HG03432 (cell line): Measurements from ENCODE around the gene VIT.
"Not testable (repeated sequence)": the region's sequence is repeated elsewhere in the genome, so short reads cannot be mapped to it uniquely, and the experiment has no call there.

Source experiments
- ATAC-seq: cut with Tn5 transposase; IDR thresholded peaks from one replicate; pipeline ENCODE4 v1.9.1; 2021; ENCODE audit warnings: mild to moderate bottlenecking, moderate library complexity; ENCODE audit not compliant: unreplicated experiment

VIT gene

DNA sequence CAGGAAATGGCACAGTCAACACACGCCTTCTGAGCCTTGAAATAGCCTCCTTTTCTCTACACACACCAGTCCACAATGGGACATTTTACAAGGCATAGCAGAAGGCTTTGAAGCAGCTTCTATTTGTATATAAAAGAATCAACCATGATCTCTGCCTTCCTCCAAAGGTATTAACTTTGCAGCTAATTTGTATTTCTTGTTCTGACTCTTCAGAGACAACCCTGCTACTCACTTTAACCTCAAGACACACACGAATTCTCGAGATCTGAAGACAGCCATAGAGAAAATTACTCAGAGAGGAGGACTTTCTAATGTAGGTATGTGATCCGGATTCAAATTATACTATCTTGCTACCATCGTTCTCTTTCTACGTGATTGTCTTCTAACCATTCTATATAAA is 104.6 kb downstream of the VIT start:
- ATAC-seq: no peak

DNA sequence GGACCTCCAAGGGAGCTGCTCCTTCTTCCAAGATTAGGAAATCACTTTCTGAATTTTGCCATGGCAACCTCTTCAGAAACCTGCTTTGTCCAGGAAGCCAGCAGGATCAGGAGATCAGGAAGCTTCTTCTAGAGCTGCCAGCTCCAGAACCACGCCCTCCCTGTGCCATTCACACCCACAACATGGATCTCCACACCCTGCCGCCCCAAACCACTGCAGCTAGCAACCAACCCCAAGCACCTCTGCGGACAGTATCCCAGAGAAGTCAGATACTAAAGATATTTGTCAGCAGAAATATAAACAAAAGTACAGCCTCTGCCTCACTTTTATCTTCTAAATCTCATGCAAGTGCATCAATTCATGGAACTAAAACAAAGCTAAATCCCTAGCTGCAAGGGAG is 106.4 kb downstream of the VIT start:
- no peak for ATAC-seq

DNA sequence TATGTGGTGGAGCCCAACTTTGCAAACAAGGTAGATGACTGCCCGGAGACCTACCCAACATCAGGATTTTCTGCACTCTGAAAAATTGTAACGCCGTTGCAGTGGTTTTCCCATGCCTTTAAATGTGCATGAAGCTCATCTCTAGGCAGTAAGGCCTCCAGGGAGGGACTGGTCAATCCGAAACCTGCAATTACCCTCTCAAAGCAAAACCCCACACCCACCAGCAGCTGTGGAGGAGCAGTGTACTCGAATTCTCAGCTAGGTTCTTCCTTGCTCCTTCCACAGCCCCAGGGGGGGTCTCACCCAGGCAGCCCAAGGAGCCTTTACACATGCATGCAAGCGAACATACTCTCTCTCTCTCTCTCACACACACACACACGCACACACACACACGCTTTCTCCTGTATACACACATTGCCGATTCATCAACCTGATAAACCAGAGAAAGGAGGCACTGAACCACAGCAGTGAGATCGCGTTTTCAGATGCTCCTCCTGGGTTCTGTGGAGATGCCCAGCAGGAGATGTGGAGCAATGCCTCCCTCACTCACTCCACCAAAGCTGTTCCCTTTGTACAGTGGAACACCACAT is 109.2 kb downstream of the VIT start:
- ATAC-seq: no peak

DNA sequence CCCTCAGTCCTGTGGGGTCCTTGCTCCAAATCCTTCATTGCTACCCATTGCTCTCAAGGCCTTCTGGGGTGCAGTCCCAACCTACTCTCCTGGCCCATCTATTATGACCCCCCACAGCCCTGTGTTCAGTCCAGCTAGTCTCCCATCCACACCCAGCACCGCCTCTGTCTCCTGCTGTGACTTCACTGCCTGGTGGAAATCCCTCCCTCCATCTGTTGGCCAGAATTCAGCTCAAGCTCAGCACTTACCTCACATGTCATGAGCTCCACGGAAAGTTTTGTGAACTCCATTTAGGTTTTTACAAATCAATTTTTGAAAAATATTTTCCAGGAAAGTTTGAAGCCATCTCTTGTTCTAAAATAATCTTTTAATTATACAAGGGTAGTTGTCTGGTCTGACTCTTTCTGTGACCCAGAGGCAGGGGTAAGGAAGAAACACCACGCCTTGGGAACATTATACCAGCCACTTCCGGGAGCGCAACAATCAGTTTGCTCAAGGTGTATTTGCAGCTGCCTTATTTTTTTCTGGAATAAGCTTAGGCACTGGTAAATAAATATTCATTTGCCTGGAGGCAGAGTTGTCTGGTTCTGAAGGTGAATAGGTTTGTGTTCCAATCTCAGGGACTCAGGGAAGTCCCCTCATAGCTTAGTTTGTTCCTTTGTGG is 110.8 kb downstream of the VIT start:
- ATAC-seq: no peak

DNA sequence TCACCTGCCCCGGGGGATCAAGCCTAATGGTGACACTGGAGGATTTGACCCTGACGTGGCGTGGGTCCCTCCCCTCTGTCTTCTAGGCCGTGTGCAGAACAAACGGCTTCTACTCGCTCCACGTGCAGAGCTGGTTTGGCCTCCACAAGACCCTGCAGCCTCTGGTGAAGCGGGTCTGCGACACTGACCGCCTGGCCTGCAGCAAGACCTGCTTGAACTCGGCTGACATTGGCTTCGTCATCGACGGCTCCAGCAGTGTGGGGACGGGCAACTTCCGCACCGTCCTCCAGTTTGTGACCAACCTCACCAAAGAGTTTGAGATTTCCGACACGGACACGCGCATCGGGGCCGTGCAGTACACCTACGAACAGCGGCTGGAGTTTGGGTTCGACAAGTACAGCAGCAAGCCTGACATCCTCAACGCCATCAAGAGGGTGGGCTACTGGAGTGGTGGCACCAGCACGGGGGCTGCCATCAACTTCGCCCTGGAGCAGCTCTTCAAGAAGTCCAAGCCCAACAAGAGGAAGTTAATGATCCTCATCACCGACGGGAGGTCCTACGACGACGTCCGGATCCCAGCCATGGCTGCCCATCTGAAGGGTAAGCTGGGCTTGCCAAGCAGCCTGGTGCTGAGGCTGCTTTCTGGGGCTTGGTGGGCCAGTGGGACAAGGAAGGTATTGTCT is 112.0 kb downstream of the VIT start:
- no peak for ATAC-seq

DNA sequence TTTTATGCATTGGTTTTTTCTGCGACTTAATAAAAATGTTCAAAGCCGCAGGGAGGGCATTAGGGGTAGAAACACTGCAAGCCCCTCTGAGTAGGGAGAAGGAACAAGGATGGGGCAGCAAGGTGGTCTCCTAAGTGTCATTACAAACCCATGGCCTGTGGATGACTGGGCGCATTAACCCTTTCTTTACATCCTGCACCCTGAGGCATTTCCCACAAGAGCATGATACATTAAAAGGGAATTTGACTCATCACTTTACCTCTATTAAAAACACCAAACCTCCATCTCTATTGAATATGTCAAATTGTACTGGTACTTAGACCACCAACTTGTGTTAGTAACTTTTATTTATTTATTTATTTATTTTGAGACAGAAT is 112.5 kb downstream of the VIT start:
- no peak for ATAC-seq

DNA sequence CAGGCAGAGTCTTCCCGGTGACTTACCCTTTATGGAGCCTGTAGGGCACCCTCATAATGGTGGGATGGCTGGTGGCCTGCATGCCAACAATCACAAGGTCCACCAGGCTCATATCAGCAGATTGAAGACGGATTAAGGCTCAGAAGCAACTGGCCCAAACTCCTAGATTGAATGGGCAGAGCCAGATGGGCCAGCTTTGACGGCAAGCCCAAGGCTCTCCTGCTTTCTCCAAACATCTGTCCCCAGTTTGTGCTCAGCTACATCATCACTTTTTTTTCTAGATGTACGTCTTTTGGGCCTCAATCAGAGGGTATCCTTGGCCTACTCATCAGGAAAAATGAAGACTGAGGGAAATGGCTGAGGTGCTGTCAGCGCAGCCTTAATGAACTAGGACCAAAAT is 114.6 kb downstream of the VIT start:
- no peak for ATAC-seq

DNA sequence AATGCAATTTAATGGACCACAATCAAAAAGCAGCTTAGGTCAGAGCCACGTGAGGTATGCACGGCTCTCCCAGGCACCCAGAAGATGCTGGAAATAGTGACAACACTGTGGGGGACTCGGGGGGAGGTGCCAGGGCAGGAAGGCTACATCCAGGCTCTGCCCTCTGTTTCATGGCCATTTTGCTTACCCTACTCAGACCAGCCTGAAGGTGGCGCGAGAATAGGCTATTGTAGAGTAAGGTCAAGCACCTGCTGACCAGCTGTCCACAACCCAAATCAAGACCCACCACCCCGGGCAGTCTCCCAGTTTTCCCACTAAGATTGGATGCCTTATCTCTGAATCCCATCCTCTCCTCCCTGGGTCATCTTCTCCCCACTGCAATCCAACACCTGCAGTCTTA is 115.7 kb downstream of the VIT start:
- ATAC-seq: no peak

DNA sequence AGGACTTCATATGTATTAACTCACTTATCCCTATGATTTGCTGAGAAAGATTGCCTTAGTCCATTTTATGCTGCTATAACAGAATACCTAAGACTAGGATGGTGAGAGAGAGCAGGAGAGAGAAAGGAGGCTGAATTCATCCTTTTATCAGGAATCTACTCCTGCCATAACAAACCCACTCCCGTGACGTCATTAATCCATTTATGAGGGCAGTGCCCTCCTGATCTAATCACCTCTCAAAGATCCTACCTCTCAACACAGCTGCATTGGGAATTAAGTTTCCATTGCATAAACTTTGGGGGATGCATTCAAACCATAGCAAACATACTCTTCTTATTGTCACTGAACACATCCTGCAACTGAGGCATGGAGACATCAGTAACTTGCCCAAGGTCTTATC is 122.0 kb downstream of the VIT start:
- no peak for ATAC-seq

DNA sequence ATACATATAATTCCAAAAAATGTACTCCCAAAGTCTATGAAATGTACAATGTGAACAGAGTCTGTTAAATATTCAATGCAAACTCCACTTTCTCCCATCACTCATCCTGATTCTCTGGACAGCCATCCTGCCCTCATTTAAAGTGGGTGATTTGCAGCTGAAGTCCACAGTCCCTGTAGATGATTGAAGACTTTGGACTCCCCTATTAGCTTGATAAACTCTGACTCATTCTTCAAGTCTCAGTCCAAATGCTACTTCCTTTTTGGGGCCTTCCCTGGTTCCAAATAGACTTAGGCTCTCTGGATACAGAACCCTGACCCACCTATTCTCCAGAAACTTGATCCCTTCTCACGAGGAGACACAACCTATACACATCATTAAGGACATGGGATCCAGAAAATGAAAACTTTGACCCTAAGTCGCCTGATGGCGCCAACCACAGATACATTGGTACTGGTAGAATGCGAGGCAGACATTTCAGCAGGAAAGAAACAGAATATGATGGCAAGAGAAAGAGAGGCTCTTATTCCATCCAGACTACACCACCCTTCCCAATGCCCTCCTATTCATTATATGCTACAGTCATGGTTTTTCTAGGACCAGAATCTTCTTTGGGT is 122.7 kb downstream of the VIT start:
- no peak for ATAC-seq

DNA sequence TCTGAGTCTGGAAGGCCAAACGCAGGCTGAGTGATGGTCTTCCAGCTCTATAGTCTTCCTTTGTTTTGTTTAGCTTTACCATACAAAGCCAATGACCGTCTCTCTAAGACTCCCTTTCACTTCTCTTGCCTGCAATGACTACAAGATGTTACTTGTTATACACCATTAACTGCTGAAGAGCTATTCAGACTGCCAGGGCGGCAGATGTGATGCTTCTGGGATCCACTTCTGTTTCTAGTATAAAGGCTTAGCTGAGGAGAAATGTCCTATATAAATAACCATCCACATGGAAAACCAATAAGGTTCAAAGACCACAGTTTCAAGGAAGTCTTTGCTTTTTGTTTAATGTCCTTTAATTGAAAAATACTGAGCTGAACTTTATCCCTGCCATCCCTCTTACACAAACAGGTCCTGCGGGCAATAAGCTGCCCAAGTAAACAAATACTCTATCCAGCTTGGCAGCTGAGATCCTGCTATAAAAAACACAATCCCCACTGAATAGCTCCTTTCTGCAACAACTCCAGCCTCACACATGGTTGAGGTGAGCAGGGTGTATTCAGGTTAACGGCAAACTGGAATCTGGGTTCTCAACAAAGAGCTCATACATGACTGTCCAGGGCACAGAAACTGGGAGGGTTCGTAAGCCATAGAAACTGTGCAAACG is 124.6 kb downstream of the VIT start:
- ATAC-seq: no peak

DNA sequence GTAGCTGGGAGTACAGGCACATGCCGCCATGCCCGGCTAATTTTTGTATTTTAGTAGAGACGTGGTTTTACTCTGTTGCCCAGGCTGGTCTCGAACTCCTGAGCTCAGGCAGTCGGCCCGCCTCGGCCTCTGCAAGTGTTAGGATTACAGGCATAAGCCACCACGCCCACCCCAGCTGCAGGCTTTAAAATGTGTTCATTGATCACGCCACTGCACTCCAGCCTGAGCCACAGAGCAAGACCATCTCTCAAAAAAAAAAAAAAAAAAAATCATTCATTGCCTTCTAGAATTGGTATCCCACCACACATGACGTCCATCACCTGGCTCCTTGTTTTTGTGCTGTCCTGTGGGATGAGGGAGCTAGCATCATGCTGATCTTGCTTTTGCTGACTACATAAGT is 127.4 kb downstream of the VIT start:
- no peak for ATAC-seq

DNA sequence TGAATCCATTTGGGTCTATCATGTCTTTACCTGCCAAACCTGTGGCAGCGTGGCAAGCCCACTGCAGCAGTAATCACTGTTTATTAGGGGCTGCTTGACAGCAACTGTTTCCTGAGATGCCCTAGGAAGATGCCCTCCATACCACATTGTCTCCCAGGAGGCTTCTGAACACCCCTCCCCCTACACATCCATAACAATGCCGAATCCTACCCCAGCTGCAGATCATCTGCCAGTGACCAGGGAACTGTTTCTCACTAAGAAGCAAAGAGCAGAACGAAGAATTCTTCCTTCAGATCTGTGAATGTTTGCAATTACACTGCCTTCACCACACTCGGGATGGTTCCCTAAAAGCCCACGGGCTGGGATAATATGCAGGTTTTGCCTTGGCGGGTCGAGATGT is 127.8 kb downstream of the VIT start:
- no peak for ATAC-seq

DNA sequence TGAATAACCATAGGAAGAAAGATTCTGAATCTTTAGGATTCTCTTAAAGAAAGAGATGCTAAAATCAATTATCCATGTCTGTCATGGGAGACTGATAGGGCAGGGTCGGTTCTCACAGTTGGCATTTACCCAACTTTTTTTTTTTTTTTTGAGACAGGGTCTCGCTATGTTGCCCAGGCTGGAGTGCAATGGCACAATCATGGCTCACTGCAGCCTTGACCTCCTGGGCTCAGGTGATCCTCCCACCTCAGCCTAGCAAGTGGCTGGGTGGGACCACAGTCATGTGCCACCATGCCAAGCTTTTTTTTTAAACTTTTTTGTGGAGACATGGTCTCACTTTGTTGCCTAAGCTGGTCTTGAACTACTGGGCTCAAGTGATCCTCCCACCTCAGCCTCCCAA is 128.2 kb downstream of the VIT start:
- ATAC-seq: not testable (repeated sequence)

DNA sequence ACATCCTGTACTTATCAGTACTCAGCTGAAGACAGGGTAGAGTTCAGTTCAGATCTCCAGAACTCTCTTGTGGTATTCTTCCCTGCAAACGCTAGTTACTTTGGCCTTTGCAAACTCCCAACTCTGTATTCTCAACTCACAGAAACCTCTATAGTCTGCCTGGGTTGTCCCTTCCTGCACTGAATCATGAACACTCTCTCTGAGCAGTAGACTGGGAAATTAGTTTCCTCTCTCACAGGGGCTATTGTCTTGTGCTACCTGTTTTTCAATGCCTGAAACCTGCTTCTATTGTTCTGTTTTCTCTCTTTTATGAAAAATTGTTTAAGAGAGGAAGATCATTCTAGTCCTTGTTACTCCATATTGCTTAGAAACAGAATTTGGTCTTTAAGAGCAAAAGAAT is 134.7 kb downstream of the VIT start:
- no peak for ATAC-seq

DNA sequence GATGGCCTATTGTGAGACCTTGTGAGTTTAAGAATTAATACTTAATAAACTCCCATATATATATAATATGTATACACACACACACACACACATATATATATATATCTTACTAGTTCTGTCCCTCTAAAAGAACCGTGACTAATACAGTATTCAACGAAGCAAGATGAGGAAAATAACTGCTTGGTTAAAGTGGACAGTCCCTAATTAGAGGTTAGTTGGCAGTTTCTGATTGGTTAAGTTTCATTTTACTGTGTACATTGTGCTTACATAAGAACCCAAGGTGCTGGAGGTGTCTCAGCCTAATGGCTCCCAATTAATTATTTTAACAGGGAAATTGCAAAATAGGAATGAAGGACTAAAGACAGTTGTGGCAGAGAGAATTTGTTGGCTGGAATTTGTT is 137.7 kb downstream of the VIT start:
- no peak for ATAC-seq

DNA sequence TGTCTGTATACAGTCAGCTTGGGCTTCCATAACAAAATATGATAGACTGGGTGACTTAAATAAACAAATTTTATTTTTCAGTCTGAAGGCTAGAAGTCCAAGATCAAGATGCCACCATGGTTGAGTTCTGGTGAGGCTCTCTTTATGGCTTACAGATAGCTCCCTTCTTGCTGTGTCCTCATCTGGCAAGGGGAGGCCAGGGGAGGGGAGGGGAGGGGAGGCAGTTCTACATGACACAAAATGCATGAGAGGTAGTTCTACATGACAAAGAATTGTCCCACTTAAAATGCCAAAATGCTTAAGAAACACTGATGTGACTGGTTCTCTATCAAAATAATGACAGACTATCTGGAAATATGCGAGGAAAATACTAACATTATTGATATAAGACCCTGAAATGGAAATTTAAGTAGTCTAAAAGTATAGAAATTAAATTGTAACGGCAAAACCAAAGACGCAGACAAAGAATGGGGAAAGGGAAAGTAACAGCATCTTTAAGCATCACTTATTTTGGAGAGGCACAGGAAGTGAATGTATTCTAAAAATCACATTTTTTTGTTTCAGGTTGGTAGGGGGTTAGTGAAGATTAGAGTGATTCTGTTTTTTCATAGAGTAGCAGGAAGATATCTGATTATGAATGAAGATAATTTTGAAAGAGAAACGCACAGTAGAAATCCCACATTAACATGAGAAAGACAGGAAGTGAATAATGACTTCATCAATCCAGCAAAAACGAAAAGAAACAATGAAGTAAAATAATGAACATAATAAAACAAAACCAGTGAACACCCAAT is 138.4 kb downstream of the VIT start:
- ATAC-seq: no peak

DNA sequence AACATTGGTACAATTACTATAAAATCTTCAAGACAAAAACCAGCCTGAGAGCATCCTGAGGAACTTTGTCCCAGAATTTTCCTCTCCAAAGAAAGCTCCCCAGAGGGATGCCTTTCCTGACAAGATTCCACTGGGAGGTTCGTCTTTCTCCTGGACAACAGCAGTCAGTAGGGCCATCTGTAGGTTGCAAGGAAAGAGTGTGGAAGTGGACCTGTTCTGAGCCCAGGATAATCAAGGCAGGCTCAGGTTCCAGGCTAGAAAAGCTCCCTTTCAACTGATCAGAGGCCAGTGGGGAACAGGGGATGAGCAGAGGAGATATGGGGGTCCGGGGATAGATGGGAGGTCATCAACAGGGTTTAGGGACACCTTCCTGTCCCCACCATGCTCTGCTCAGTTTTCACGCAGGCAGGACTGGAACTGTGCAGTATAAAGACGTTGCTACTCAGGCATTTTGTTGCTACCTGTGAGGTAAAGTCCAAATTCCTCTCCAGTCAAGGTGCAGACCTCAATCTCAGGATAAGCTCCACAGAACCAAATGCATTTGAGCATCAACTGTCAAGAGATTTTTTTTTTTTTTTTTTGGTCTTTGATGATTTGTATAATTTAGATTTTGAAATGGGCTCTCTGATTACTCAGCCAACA is 143.6 kb downstream of the VIT start:
- ATAC-seq: no peak

DNA sequence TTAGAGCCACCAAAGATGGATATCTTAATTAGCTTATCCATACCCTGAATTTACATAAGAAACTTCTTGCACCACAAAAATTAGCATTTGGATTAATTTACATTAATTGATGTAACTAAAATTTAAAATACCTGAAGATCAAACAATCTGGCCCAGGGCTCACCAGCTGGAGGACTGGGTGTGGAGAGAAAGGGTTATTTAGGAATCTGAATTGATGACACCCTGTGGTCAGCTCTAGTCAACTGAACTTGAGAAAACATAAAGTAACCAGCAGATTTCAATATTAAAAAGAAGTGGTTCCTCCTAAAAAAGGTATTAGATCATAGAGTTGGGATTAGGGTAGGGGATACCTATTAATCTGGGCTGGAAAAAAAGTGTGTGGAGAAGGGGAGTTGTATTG is 147.3 kb downstream of the VIT start:
- no peak for ATAC-seq

DNA sequence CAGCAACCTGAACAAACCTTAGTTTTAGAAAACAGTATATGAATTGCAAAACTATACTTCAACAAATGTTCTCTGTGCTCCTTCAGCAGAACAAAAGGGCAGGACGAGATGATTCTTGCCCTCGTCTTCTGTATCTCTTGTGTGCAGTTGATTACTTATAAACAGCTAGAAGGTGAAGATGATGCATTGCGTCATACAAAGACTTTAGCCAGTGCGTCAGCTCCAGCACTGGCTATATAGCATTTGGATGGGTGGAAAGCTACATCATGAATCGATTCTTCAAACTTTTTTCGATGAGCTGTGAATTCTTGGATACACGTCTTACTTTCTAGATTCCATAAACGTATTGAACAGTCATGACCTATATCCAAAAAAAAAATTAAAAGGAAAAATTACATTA is 152.8 kb downstream of the VIT start:
- ATAC-seq: no peak
